Breast epithelium (tissue), 3 donors: ENCODE data around the gene LIMS1.
"Not testable (repeated sequence)": the region's sequence is repeated elsewhere in the genome, so short reads cannot be mapped to it uniquely, and the experiment has no call there.

Source experiments
- CTCF ChIP-seq, 3 donors: fragments of 450-650 bp; IDR thresholded peaks; one replicate each; pipeline ENCODE4 v1.5.1; 2016 to 2017; ENCODE audit warnings: antibody characterized with exemption in 3 of 3, mild to moderate bottlenecking in 3 of 3, moderate library complexity in 3 of 3
- POLR2A ChIP-seq: fragments of 450-650 bp; IDR thresholded peaks from one replicate; pipeline ENCODE4 v1.6.1; 2016; ENCODE audit warnings: antibody characterized with exemption, mild to moderate bottlenecking, moderate library complexity

- not testable (repeated sequence) for TF ChIP-seq CTCF (IDR thresholded peaks at IDR 0.05); POLR2A
These were observed 110.2 kb downstream of the LIMS1 start for GRCh38 chr2:108644446-108644845.
